Muscle of arm (tissue), 12 donors: Measurements from ENCODE around the gene KLRK1. TPM values are rescaled to one million over a fixed set of nuclear protein-coding genes. Genes with fewer than 3 reads are reported as not detected.
"Not testable (repeated sequence)": the region's sequence is repeated elsewhere in the genome, so short reads cannot be mapped to it uniquely, and the experiment has no call there.

Experiments used
- DNase-seq: peaks from one replicate; pipeline ENCODE4 v3.0.0-alpha.2; 2013
- polyA plus RNA-seq, 12 donors: library from polyadenylated mRNA; unstranded; fragments of 120-200 nt; gene quantifications; one replicate each; pipeline ENCODE4 v1.2.1, GENCODE V29; 2013; ENCODE audit not compliant: insufficient read length in 12 of 12

Gene KLRK1
- polyA plus RNA-seq, 12 donors = 0.15 to 2.6 (median 0.61) TPM; not detected in 2

DNA sequence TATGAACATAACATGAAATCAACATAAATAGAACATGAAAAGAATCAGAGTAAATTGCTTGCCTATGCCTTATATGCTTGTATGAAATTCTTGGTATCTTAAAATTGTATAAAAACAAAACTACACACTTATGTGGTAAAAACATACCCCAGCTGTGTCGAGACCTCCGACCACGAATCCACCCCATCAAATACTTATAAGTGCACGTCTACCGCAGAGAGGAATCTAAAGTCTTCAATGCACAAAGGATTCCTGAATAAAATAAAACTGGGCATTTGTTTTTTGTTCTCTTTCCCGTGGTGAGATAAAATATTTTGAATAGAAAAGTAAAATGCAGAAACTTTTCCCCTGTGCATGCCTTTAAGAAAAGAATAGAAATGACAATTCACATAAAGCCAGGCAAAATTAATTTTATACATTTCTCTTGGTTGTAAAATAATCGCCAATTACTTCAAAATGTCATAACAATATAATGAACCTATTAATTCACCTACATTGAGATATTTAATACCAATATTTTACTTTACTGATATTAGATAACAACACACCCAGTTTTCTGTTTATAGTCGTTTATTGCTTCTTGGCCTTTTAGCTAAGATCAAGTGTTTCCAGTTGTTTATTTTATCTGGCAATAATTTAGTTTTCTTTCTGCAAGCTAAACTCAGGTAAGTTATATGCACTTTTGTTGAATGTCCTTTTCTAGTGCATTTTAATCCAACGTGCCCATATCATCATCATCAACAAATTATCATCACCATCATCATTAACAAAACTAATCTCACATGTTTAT is 1.0 kb downstream of the KLRK1 start:
- DNase-seq = no peak

DNA sequence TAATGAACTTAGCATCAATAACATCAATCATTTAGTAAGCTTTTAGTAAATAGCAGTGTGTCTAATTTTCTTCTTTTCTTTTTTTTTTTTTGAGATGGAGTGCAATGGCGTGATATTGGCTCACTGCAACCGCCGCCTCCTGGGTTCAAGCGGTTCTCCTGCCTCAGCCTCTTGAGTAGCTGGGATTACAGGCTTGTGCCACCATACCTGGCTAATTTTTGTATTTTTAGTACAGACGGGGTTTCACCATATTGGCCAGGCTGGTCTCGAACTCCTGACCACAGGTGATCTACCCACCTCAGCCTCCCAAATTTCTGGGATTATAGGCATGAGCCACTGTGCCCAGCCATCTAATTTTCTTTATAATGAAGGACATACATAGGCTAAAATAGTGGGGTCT is 2.3 kb downstream of the KLRK1 start:
- not testable (repeated sequence) for DNase-seq

DNA sequence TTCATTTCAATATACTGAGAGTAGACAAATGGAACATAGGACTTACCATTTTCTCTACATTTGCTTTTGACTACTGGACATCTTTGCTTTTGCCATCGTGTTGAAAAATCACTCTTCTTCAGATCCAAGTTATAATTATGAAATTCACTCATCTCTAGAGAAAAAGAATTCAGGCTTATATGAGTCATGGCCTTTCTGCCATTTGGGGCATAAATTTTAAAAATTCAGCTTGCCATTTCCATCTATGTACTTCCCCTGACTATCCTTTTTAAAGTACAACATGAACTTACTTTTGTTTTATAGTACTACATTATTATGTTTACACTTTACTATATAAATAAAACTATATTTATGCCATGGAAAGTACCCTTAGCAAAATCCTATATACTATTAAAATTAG is 3.0 kb downstream of the KLRK1 start:
- no peak for DNase-seq

DNA sequence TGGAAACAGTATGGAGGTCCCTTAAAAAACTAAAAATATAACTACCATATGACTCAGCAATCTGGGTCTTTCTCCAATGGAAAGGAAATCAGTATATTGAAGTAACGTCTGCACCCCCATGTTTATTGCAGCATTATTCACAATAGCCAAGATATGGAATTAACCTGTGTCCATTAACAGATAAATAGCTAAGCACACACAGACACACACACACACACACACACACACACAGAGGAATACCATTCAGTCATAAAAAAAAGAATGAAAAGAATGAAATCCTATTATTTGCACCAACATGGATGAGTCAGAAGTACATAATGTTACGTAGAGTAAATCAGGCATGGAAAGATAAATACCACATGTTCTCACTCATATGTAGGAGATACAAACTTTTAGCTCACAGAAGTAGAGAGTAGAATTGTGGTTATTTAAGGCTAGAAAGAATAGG is 4.7 kb downstream of the KLRK1 start:
- DNase-seq = no peak

DNA sequence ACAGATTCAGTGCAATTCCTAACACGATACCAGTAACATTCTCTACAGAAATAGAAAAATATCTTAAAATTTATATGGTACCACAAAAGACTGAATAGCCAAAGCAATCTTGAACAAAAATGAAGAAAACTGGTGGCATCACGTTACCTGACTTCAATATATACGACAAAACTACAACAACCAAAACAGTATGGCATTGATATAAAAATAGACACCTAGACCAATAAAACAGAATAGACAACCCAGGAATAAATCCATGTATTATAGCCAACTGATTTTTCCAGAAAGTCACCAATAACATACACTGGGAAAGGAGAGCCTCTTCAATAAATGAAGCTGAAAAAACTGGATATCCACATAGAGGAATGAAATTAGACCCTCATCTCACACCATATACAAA is 5.7 kb downstream of the KLRK1 start:
- no peak for DNase-seq

DNA sequence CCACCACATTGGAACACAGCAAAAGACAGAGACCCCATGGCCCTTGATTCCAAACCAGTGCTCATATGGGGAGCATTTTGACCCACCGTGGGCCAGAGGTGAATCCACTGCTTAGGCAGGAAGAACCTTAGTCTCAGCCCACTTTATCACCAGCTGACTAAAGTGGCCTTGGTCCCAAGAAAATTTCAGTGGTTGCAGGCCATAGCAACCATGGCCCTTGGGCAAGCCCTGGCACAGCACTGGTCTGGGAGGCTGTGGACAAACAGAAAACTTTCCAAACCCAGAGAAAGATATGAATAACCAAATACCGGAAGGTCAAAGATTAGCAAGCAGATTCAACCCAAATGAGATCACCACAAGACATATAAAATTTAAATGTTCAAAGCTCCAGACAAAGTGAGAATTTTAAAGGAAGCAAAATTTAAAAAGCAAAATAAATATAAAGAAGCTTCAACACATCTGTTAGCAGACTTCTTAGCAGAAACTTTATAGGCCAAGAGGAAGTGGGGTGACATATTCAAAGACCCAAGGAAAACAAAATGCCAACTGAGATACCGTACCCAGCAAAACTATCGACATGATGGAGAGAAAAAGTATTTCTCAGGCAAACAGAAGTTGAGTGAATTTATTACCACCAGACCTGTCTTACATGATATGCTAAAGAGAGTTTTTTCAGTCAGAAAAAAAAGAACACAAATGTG is 7.8 kb downstream of the KLRK1 start:
- no peak for DNase-seq

DNA sequence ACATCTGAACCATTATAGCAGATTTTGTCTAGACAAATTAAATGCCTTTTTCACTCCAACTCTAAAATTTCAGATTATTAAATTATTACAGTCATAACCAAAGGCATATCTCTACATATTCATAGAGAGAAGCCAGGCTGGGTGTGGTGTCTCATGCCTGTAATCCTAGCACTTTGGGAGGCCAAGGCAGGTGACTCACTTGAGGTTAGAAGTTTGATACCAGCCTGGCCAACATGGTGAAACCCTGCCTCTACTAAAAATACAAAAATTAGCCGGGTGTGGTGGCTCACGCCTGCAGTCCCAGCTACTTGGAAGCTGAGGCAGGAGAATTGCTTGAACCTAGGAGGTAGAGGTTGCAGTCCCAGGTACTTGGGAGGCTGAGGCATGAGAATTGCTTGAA is 11.1 kb downstream of the KLRK1 start:
- DNase-seq = not testable (repeated sequence)

DNA sequence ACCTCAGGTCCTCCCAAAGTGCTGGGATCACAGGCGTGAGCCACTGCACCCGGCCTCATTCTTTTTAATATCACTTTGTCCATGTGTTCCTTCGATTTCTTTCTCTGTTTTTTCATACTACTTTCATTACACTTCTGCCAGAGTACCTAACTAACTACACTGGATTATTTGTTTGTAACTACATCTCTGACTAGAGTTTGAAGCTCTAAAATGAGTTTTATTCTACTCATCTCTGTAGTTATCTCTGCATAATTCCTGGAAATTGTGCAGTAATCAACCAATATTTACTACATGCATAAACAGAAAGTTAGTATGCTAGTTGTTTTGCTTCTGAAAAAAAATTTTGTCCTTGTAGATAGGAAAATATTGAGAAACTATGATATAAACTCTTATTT is 15.2 kb downstream of the KLRK1 start:
- no peak for DNase-seq

DNA sequence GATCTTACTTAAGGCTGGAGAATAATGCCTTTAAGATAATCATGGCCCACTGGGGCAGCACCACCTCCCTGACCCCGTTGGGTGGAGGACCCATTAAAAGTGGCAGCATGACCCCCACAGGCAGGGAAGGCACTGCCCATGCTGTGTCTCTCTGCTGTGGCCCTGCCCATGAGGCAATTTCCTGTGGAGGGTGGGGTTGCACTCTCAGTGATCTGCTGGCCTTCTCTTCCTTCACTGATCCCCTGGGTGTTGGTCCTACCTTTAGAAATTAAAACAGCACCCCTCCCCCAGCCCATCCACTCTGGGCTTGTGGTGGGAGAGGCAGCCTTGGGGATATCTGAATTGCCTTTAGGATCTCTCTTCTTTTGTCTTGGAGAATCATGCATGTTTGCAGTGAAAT is 17.3 kb downstream of the KLRK1 start:
- DNase-seq = no peak

DNA sequence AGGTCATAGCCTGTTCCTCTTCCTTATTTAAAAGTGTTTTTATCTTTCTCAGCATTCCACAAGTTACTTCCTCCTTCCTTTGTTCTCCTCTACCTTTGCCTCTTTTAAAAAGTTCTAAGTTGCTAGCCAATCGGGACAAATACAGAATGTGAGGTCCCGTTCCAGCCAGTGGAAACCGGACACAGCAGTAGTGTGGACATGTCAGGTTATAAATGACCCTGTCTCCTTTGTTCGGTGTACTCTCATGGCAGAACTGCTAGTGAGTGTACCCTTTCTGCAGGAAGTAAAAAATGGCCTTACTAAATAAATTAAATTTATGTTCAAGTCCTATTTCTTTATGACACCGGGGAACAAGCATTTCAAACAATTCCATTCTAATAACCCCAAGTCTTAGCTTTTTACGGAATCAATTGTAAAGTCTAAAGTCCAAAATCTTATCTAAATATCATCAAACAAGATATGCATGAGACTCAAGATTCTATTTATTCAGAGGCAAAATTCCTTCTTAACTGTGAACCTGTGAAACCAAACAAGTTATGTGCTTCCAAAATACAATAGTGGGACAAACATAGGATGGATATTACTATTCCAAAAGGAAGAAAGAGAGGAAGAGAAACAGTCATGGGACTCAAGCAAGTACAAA is 17.8 kb downstream of the KLRK1 start:
- DNase-seq = not testable (repeated sequence)

DNA sequence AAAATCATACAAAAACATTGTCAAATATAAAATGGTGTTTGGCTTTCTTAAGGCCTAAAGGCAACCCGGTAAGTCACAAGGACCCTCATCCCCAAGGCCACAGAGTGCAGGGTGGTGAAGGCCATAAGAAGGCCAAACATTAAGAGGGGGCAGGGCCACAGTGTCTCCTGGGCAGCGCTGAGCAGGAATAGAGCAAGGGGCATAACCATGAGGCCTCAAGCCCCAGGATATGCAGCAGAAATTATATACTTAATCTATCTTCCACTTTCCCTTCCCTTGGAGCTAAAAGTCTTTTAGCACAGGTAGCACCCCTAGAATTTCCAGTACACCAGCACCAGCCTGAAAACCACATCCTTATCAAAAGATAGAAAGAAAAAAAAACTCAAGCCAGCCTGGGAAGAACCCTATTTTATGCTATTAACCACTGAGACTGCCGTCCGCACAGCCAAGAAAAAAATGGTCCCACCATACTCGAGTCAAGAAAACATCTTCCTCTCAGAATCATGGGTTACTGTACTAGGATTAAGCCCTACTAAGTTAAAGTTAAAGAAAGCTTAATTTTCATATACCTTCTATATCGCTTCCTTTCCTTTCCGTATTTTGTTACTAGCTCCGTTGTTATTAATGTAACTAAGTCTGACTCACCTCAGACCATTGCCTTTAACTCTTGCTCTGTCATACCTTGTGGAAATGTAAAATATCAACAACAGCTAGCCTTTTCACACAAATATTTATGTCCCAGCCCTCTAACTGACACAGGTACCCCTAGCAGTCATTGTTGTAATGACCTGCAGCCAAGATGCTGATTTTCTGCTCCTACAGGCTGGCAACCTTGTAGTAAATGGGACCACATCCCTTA is 20.1 kb downstream of the KLRK1 start:
- DNase-seq = no peak

DNA sequence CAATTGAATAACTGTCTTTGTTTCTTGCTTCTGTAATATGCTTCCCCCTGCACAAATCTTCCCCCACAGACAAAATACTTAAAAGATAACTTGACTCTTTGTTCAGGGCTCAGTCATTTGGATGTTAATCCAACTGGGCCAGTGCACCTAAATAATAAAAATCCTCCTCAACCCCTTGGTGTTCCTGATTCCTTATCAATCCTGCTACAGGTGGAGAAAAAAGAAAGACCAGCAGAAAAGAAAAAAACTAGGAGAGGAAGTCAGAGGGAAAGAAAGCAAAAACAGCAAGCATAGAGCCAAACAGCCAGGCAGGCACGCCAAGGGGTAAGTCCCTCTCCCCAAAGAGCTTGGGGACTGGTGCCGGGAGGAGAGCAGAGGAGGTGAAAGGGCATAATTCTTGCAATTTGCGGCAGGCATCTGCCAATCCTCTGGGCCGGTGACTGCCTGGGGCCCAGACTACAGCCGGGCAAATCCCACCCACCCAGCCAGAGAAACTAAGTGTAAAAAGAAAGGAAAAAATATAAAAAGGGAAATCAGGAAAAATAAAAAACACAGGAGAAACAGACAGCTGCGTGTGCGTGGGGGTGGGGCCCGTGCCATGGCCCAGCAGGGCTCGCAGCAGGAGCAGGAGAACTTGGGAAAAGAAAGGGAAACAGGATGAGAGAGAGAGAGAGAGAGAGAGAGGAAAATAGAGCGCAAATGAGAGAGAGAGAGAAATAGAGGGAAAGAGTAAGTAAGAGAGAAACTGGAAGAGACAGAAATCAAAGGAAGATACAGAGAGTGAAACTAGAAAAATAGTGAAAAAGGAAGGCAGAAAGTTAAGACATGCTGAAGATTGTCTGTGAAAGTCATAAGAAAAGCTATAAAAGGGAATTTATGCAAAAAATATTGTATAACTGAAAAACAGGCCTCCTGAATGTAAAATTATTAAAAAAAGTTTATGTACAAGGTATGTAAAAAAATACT is 21.4 kb downstream of the KLRK1 start:
- DNase-seq = no peak

DNA sequence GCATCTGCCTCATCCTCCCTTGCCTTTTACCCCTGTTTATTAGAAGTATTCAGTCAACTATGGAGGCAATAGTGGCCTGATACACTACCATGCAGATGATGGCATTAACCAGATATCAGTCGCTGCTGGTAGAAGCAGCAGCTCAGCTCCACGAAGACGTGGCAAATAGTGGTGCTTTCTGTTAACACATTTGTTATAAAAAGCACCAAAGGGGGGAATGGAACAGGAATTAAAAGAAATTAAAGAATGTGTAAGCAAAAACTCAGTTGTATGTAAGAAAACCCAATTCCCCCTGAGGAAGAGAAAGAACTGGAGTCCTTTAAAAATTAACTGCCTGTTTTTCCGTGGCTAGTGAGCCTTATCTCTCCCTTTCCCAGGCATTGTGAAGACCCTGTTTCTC is 22.1 kb downstream of the KLRK1 start:
- DNase-seq = not testable (repeated sequence)

DNA sequence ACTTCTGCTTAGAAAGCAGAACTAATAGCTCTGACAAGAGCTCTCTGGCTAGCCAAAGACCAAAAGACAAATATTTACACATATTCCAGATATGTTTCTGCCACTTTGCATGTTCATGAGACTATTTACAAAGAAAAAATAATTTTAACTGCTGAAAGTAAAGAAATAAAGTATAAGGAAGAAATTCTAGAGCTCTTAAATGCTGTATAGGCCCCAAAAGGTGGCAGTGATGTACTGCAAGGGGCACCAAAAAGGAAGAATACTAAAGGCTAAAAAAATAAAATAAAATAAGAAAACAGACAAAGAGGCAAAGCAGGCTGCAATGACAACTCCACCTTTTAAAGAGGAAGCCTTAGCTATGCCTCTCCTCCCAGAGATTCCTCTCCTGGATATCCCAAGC is 23.0 kb downstream of the KLRK1 start:
- no peak for DNase-seq

DNA sequence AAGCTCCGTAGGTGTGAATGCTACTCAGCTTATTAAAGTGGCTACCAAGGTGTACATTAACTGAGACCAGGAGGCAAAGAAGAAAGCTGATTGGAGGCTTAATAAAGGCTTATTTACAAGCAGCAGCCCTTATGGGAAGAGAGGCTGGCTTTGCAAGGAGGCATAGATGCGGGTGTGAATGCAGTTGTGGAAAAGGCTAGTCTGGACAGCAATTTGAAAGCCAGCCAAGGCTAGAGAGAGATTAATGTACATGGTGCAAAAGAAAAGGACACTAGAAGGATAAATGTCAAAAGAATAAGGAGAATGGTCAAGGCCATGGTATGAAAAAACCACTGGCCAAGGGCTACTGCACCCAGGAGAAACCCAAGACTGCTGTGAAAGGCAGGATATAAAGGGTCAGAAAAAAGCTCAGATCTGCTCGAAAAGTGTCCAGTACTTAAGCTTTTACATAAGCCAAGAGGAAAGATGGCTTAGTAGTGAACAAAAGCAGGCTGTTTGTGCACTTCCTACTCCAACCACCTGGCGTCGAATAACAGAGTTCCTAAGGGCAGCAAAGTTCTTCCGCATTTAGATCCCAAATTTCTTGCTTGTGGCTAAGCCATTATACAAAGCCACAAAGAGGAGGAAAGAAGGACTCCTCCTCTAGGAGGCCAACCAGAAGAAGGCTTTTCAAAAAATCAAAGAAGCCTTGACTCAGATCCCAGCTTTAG is 24.0 kb downstream of the KLRK1 start:
- DNase-seq = peak; percentile 31

DNA sequence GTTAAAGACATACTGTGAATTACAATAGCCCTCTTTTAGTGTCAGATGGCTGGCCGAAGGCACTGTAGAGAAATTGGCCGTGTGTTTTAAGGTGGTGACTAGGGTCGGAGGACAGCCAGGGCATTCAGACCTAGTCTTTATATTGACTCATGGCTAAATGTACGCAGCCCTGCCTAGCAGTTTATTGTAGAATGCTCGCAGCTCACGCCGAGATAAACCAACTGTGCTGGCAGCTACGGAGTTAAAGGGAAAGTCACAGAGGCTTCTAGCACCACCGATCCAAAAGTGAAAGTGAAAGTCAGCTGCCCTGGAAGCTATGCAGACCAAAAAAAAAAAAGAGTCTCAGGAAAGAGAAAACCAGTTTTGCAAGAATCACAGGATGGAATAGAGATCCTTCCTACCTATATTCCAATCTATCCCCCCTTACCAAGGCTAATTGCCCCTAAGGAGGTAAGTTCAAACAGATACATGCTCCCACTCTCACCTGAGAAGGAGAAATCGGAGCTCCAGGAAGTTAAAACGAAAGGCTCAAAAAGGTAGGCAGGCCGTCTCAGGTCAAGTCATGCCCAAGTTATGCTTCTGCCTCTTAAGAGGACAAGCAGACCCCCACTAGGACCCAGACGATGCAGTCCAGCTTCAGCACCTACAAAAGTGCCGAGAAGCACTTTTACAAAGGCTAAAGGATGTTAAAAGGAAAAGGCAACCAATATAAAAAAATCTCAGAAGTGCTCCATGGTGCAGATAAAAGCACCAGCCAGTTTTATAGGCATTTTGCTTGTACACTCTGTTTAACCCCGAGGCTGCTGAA is 24.8 kb downstream of the KLRK1 start:
- peak; percentile 88 for DNase-seq

DNA sequence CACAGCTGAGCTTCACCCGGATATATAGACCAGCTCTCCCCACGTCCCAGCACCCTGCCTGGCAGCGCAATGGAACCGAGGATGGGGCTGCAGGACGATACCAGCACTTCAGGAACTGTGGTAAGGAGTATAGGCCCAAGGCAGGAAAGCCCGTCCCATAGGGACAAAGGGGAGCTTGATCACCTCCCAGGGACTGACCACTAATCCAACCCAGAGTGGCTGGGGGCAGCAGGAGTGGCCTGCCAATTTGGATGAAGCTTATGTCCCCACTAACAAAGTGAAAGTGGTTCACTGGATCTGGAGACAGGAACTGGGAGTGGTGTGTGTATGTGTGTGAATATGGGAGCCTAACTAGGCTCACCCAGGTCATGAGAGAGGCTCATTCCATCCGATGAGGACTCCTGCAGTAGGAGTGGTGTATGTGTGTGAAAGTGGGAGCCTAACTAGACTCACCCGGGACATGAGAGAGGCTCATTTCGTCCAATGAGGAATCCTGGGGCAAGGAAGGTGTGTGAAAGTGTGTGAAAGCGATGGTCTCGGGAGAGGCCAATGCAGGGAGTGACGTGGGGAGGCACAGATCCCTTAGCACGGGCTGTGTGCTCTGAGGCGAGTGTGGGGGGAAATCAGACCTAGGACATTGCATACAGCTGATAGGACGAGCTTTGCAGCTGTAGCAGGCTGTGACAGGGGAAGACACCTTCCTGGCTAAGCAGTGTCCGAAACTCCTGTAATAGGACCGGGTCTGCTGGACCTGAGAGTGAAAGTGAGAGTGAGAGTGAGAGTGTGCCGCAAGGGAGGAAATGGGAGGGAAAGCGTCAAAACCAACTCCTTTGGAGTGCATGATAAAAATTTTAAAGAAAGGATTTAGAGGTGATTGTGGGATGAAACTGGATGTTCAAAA is 25.7 kb downstream of the KLRK1 start:
- DNase-seq = peak; percentile 70

DNA sequence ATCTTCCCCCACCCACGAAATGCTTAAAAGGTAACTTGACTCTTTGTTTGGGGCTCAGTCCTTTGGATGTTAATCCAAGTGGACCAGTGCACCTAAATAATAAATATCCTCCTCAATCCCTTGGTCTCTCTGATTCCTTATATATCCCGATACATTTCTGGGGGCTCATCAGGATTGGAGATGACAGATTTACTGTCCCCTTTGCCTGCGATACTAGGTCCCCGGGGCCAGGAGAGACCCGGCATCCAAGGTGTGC is 26.3 kb downstream of the KLRK1 start:
- no peak for DNase-seq
